Measurements from ENCODE around the gene NTHL1. TPM values are rescaled to one million over a fixed set of nuclear protein-coding genes. Genes with fewer than 3 reads are reported as not detected.

The NTHL1 gene
- total and polyA plus RNA-seq, 2 of the 13 experiments (the other 11 are each of a cell fraction or from before 2014, with no cell fraction given): 47.5 to 64.9 TPM

GRCh38 chr16:1990351-1991134 lies 57.1 kb downstream of the NTHL1 start (continued):
- TF ChIP-seq ZNF329 (CRISPR knock-in tag; IDR thresholded peaks at IDR 0.05; ENCODE audit: low read depth) (no peak), SALL2 (CRISPR knock-in tag; IDR thresholded peaks at IDR 0.05) (no peak), ZFP36 (IDR thresholded peaks at IDR 0.05; ENCODE audit: borderline replicate concordance, low read depth, low read length, partially characterized antibody) (peak; percentile 65), MED1 (CRISPR knock-in tag; IDR thresholded peaks at IDR 0.05) (peak; percentile 11; the same call in 1 of the 2 replicates), ZNF776 (CRISPR knock-in tag; IDR thresholded peaks at IDR 0.05) (no peak), NCOA5 (CRISPR knock-in tag; IDR thresholded peaks at IDR 0.05) (no peak), NKX3-1 (CRISPR knock-in tag; IDR thresholded peaks at IDR 0.05) (no peak), LRRFIP1 (CRISPR knock-in tag; conservative IDR thresholded peaks at IDR 0.05) (no peak), RBM39 (IDR thresholded peaks at IDR 0.05; ENCODE audit: low read depth, low read length, poor library complexity, severe bottlenecking) (no peak), REPIN1 (CRISPR knock-in tag; IDR thresholded peaks at IDR 0.05; ENCODE audit: borderline replicate concordance, low read depth) (no peak), CREB1 (IDR thresholded peaks at IDR 0.05) (peak; percentile 95), CREB1 (CRISPR knock-in tag; IDR thresholded peaks at IDR 0.05) (no peak), NFYB (CRISPR knock-in tag; IDR thresholded peaks at IDR 0.05) (no peak), THAP11 (CRISPR knock-in tag; IDR thresholded peaks at IDR 0.05) (0 out of 2 replicates have a peak, but pooled peaks have one; percentile 13), MEIS2 (CRISPR knock-in tag; IDR thresholded peaks at IDR 0.05) (no peak), ZNF276 (CRISPR knock-in tag; IDR thresholded peaks at IDR 0.05; ENCODE audit: low read depth) (no peak), FIP1L1 (IDR thresholded peaks at IDR 0.05; ENCODE audit: borderline replicate concordance, insufficient read depth, low read depth, low read length) (no peak), GABPB1 (CRISPR knock-in tag; IDR thresholded peaks at IDR 0.05) (peak; percentile 59; the same call in 1 of the 2 replicates), ZNF3 (CRISPR knock-in tag; IDR thresholded peaks at IDR 0.05) (no peak), MBNL3 (CRISPR knock-in tag; conservative IDR thresholded peaks at IDR 0.05) (no peak), ZFP36L2 (CRISPR knock-in tag; IDR thresholded peaks at IDR 0.05) (no peak), HIVEP1 (CRISPR knock-in tag; IDR thresholded peaks at IDR 0.05) (0 out of 2 replicates have a peak, but pooled peaks have one; percentile 43), NR2F1 (CRISPR knock-in tag; IDR thresholded peaks at IDR 0.05) (0 out of 4 replicates have a peak, but pooled peaks of 1 of the 2 experiments have one; percentile 24), ZNF800 (CRISPR knock-in tag; IDR thresholded peaks at IDR 0.05) (no peak)
